ENCODE measurements around the gene ACOT11.

Gene ACOT11

DNA sequence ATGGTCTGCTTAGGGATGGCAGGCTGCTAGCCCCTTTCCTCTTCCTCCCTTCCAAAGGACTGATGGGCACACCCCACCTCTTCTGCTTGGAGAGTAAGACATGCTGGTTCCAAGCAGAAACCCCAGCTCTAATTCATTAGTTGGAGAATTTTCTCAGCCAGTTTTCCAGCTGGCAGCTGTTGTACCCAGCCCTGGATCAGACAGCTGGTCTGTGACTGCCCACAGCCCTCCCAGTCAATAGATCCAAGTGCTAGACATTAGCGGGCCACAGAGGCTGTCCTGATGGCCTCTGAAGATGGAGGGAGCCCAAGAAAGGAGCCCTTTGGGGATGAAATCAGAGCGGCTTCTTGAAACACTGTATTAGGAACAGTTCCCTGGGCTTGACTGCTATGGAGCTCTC is 35.8 kb downstream of the ACOT11 start:
- peak in 29 of 58 donors; percentile 6 to 61 (median 21) for DNase-seq

- no peak for DNase-seq
Measured at GRCh38 chr1:54584575-54584974, 36.5 kb downstream of the ACOT11 start.

DNA sequence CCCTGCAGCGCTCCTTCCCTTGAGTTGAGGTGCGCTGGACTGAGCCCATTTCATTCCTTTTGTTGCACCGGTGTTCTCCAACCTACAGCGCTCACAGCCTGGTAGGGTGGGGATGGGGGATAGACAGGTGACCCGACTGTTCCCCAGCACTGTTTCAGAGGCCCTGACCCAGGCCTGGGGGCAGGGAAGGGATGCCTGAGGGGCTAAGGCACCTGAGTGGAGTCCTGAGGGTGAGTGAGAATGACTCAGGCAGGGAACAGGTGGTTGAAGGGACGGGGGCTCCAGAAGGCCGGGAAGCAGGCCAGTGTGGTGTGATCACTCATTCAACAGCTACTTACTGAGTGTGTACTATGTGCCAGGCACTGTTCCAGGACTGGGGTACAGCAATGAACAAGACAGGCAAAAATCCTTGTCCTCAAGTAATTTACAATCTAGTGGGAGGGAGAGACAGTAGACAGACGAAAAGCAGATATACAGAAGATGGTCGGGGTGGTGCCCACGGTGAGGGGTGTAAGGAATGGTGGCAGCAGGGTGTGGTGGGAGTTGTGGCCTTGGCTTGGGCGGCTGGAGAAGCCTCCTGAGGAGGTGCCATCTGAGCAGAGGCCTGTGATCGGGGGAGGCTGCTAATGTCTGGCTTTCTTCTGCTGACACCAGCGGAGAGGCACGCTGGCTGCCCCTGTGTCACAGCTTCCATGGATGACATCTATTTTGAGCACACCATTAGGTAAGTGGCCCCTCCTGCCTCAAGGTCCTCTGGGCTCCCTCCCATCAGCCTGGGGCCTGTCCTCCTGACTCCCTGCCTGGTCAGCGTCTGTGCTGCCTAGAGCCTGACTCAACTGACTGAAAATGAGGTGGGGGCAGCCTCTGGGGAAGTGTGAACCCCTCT is 37.4 kb downstream of the ACOT11 start:
- DNase-seq, result no peak

GRCh38 chr1:54588377-54588776 is 40.3 kb downstream of the ACOT11 start:
- no peak for DNase-seq

DNA sequence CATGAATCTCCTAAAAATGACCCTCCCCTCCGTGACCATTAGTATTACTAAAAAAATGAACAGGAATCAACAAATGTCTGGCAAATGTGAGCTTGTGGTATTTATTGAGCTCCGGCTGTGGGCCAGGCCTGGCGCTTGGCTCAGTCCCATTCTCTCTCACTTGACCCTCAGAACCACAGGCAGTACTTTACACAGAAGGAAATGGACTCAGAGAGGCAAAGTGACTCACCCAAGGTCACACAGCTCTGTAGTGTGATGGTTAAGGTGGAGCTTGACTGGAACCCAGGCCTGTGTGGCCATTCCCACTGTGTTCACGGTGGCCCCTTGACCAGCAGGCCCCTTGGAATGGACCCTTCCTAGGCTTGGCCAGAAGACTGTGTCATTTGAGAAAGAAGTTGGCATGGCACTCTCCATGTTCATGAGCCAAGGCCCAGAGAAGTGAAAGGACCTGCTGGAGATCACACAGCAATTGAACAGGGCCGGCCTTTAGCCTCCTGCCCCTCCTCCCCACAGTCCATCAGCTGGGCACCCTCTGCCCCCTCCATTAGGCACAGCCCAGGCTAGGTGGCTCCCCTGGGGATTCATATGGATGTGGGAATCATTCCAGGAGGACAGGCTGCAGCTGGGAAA is 43.2 kb downstream of the ACOT11 start:
- DNase-seq, result no peak

- no peak for DNase-seq
Measured at GRCh38 chr1:54593571-54594160, 45.6 kb downstream of the ACOT11 start.

- DNase-seq, result no peak
Measured at GRCh38 chr1:54594463-54594862, 46.4 kb downstream of the ACOT11 start.

GRCh38 chr1:54595956-54596498 is 48.0 kb downstream of the ACOT11 start:
- DNase-seq, result no peak

DNA sequence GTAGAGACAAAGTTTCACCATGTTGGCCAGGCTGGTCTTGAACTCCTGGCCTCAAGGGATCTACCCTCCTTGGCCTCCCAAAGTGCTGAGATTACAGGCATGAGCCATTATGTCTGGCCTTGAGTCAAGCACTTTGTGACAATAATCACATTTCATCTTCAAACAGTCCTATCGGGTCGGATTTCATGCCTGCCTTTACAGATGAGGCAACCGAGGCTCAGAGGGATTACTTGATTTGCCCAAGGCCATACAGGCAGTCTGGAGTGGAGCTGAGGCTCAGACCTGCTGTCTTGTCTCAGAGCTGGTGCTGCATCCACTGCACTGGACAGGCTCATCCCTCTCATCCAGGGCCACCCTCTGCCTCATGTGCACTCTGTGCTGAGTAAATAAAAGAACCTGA is 48.7 kb downstream of the ACOT11 start:
- no peak for DNase-seq

GRCh38 chr1:54597455-54598030 is 49.5 kb downstream of the ACOT11 start:
- DNase-seq, result no peak

GRCh38 chr1:54599211-54599823 is 51.3 kb downstream of the ACOT11 start:
- no peak for DNase-seq

DNA sequence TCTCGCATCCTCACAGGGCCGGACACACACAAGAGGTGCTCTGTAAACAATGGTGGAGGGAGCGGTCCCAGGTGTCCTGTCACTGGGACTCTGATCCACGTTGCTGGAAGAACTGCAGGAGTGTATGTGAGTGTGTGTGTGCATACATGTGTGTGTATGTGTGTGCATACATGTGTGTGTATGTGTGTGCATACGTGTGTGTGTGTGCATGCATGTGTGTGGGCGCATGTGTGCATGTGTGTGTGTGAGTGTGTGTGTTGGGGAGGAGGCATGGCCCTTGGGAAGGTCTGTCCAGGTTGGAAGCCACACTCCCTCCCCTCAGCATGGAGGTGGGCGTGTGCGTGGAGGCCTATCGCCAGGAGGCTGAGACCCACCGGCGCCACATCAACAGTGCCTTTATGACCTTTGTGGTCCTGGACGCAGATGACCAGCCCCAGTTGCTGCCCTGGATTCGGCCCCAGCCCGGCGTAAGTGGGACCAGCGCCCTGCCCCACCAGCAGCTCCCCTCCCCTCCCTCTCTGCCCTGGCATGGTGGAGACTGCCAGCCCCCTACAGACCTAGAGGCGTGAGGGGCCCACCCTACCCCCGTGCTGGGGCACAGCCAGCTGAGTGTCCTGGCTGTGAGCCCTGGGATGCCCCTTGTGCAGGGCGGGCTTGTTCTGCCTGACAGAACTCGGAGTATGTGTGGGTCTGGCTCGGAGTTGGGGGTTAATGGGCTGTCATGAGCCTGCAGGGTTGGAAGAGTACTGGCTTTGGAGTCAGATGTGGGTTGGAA is 53.1 kb downstream of the ACOT11 start:
- DNase-seq, result no peak

DNA sequence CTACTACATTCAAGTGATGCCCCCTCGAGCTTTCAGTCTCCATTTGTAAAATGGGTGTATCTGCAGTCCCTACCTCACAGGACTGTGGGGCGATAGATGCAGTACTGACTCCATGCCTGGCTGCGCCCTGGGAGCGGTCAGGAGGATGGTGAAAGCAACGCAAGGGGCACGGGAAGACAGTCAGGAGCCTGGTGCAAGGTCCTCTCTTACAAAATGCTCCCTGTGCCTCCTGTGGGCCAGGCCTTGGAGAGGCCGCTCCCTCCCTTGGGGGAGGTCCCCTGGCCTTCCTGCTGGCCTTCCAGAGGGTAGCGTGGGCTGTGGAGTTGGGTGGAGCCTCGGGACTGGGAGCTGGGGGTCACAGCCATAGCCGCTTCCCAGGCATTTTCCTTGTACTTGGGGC is 53.7 kb downstream of the ACOT11 start:
- no peak for DNase-seq

GRCh38 chr1:54602554-54602953 is 54.5 kb downstream of the ACOT11 start:
- DNase-seq, result no peak

GRCh38 chr1:54603241-54603640 is 55.2 kb downstream of the ACOT11 start:
- DNase-seq, result no peak

GRCh38 chr1:54604051-54604450 is 56.0 kb downstream of the ACOT11 start:
- DNase-seq, result no peak

DNA sequence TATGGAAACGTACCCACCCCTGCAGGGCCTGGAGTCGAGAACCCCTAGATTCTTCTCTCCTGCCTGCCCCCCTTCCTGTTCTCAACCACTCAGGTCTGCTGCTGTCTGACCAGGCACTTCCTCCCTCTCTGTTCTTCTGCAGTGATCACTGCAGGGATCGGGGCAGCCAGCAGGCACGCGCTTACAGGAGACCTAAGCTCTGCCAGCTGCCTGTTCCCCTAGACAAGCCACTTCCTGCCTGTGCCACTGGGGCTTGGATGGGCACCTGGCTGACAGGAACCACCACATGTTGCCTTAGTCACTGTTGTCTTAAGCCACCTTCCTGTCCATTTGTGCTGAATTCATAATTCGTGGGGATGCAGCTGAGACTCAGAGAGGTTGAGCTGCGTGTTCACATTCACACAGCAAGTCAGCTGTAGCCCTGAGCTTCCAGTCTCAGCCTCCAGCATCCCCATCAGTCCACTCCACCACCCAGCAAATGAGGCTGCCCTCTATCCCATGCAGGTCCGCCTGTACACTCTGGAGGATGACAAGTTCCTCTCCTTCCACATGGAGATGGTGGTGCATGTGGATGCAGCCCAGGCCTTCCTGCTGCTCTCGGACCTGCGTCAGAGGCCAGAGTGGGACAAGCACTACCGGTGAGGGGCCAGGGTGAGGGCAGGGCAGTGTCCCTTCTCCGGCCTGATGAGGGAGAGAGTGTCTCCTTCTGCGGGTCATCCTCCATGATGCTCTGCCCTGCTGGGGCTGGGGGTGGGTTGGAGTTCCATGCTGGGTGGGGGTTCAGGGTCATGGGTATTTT is 56.7 kb downstream of the ACOT11 start:
- DNase-seq, result no peak

- DNase-seq, result no peak
Measured at GRCh38 chr1:54606096-54606989, 58.3 kb downstream of the ACOT11 start.

DNA sequence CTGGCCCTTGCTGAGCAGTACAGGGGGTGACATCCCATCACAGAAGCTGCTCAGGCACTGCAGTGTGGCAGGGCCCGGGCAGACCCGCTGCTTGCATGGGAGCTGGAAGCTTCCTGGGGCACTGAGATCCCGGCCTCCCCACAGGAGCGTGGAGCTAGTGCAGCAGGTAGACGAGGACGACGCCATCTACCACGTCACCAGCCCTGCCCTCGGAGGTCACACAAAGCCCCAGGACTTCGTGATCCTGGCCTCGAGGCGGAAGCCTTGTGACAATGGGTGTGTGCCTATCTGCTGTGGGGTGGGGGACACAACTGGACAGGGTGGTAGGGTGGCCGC is 58.9 kb downstream of the ACOT11 start:
- DNase-seq, result no peak
